Peyer's patch (tissue), 4 donors: ENCODE measurements around the gene CNTNAP2.

Experiments
- POLR2A ChIP-seq, 2 donors: fragments of 450-650 bp; IDR thresholded peaks; one replicate each; pipeline ENCODE4 v1.5.1; 2017; ENCODE audit warnings: antibody characterized with exemption in 2 of 2, mild to moderate bottlenecking in 2 of 2, moderate library complexity in 2 of 2
- TF ChIP-seq, protein P1 (sequence below), 6 experiments: fragments of 450-650 bp in 4 of 6; fragments of 200-600 bp in 2 of 6; sonication (generic) in 1 of 6; IDR thresholded peaks; one replicate each; pipeline ENCODE4 v1.5.1; 2017 to 2019; ENCODE audit warnings: antibody characterized with exemption in 6 of 6, mild to moderate bottlenecking in 3 of 6, moderate library complexity in 1 of 6

DNA sequence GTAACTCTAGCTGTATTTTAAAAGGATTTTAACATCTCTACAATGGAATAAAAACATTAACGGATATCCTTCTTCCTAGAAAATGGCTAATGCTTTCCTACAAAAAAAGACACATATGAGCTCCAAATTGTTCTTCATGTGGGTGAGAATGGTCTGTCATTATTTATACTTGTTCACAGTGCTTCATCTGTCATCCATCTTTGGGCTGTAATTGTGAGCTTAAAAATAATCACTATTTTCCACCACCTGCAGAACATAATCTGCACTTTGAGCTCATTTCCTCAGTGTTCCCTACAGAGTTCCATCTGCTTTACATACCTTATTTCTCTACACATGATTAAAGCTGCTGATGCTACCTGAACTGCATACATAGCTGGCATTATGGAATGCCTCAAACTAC lies 1494.8 kb downstream of the CNTNAP2 start:
- TF ChIP-seq POLR2A (IDR thresholded peaks at IDR 0.05), result no peak
- TF ChIP-seq, protein P1, sequence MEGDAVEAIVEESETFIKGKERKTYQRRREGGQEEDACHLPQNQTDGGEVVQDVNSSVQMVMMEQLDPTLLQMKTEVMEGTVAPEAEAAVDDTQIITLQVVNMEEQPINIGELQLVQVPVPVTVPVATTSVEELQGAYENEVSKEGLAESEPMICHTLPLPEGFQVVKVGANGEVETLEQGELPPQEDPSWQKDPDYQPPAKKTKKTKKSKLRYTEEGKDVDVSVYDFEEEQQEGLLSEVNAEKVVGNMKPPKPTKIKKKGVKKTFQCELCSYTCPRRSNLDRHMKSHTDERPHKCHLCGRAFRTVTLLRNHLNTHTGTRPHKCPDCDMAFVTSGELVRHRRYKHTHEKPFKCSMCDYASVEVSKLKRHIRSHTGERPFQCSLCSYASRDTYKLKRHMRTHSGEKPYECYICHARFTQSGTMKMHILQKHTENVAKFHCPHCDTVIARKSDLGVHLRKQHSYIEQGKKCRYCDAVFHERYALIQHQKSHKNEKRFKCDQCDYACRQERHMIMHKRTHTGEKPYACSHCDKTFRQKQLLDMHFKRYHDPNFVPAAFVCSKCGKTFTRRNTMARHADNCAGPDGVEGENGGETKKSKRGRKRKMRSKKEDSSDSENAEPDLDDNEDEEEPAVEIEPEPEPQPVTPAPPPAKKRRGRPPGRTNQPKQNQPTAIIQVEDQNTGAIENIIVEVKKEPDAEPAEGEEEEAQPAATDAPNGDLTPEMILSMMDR (IDR thresholded peaks at IDR 0.05), result no peak
